SK-N-MC (cell line): Measurements from ENCODE around the gene GPR84.

Source experiments
- EZH2 ChIP-seq: fragments of 200-600 bp; sonication (generic); IDR thresholded peaks from one replicate; pipeline ENCODE4 v1.6.1; 2017; ENCODE audit warnings: antibody characterized with exemption
- FOXP2 ChIP-seq: optimal IDR thresholded peaks from 2 replicates; pipeline ENCODE3; 2011; ENCODE audit warnings: mild to moderate bottlenecking, moderate library complexity; ENCODE audit not compliant: insufficient read depth; ENCODE audit errors: extremely low read length, control extremely low read depth
- POLR2AphosphoS5 ChIP-seq: IDR thresholded peaks from 2 replicates; pipeline ENCODE4 v1.6.1; 2012; ENCODE audit warnings: mild to moderate bottlenecking, low read depth, low read length, borderline replicate concordance

DNA sequence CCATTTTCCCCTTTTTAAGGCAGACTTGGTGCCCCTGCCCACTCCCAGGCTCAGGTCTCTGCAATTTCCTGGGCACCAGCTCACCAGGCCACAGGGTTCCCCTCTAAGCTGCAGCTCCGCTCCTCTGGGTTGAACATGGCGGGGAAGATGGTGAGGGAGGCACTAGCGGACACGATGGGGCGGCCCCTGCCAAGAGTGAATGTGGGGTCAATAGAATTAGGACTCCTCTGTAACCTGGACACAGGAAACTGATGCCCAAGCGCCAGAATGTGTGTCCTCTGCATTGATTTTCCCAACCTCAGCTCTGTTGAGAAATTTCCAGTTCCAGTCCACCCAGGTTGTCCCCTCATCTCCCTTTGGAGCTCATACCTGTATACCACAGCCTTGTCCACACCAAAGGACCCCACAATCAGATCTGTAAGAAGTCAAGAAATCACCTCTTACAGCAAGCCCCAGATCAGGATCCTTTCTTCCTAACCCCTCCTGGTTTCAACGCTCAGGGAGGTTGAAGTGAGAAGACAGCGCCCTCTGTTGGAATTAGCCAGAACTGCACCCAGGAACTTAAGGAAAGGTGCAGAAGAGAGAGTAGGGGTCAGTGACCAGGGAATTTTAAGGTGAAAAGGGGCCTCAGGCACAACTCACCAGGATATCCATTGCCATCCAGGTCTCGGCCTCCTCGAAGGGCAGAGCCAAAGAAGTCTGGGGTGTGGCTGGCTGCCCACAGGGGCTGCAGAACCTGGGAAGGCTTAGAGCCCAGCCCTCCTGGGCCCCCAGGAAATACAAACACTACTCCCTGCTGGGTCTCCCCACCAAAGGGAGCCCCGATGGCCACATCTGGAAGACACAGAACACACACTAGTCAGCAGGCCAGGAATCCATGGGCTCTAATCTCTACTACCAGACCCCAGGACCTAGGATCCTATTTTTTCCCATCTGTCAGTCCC, 40.0 kb upstream of the GPR84 start:
- TF ChIP-seq POLR2AphosphoS5: no peak
- no peak for TF ChIP-seq FOXP2
- TF ChIP-seq EZH2: no peak
